ENCODE data around the gene MTA3. TPM values are rescaled to one million over a fixed set of nuclear protein-coding genes. Genes with fewer than 3 reads are reported as not detected.

MTA3 gene
- polyA plus RNA-seq, 1 donor from 2014 or later = 11.2 TPM

DNA sequence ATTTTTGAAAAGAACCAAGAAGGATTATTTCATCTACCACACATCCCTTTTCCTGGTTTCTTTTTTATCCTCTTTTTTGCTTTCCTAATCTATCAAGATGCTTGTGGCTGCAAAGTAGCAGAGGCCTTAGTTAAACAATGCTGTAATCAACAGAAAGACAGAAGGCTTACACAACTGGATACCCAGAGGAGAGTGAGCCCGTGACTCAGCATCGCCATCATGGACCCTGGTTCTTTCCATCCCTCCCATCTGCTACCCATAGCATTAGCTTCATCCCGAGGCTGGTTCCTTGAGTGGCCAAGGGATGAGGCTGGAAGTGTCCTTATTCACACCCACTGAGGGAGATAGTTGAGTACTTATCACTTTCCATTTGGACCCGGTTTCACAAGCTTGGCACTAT, 231.4 kb downstream of the MTA3 start:
- no peaks in the 10 kb centered on the region for H4K20me1 ChIP-seq (ENCODE audit: insufficient read depth)
- TF ChIP-seq EZH2 (IDR thresholded peaks at IDR 0.05; ENCODE audit: borderline replicate concordance, insufficient read depth, low read length, poor library complexity, severe bottlenecking) (no peak), MXI1 (conservative IDR thresholded peaks at IDR 0.05; ENCODE audit: poor library complexity, severe bottlenecking) (no peak), SMC3 (conservative IDR thresholded peaks at IDR 0.05; ENCODE audit: poor library complexity) (no peak), TAF1 (IDR thresholded peaks at IDR 0.05; ENCODE audit: low read depth) (no peak)
- no peak overlapping the region for H3K4me3 ChIP-seq (ENCODE audit: low read length)
- no peak overlapping the region for H2AFZ ChIP-seq (ENCODE audit: low read depth, low read length)
- no peaks in the 10 kb centered on the region for H3K36me3 ChIP-seq (ENCODE audit: insufficient read depth, low read length)
- H3K27ac ChIP-seq (ENCODE audit: low read length) = no peak overlapping the region
- no peaks in the 10 kb centered on the region for H3K79me2 ChIP-seq (replicated peaks; ENCODE audit: insufficient read depth, low read length)
- no peaks in the 10 kb centered on the region for H3K9me3 ChIP-seq (ENCODE audit: low read length)
- H3K9me2 ChIP-seq (ENCODE audit: insufficient read depth, low read length) = no peaks in the 10 kb centered on the region
- no peak overlapping the region for H3K4me2 ChIP-seq (ENCODE audit: low read length)
- H3F3A ChIP-seq (ENCODE audit: insufficient read depth, low read length, poor library complexity, severe bottlenecking) = no peaks in the 10 kb centered on the region
- H3K9ac ChIP-seq (ENCODE audit: low read length) = no peak overlapping the region
- no peaks in the 10 kb centered on the region for H3K27me3 ChIP-seq (ENCODE audit: insufficient read depth, low read depth, low read length)

- no peaks in the 10 kb centered on the region for H4K20me1 ChIP-seq (ENCODE audit: insufficient read depth)
- TF ChIP-seq POLR2AphosphoS5 (IDR thresholded peaks at IDR 0.05) (no peak), TAF1 (IDR thresholded peaks at IDR 0.05; ENCODE audit: low read depth) (no peak), EZH2 (IDR thresholded peaks at IDR 0.05; ENCODE audit: borderline replicate concordance, insufficient read depth, low read length, poor library complexity, severe bottlenecking) (no peak), SMC3 (conservative IDR thresholded peaks at IDR 0.05; ENCODE audit: poor library complexity) (no peak), CTCF (IDR thresholded peaks at IDR 0.05; ENCODE audit: poor library complexity, severe bottlenecking) (no peak), RAD21 (conservative IDR thresholded peaks at IDR 0.05) (no peak), MXI1 (conservative IDR thresholded peaks at IDR 0.05; ENCODE audit: poor library complexity, severe bottlenecking) (no peak), EP300 (conservative IDR thresholded peaks at IDR 0.05; ENCODE audit: poor library complexity, severe bottlenecking) (no peak)
- TF ChIP-seq, protein P1, sequence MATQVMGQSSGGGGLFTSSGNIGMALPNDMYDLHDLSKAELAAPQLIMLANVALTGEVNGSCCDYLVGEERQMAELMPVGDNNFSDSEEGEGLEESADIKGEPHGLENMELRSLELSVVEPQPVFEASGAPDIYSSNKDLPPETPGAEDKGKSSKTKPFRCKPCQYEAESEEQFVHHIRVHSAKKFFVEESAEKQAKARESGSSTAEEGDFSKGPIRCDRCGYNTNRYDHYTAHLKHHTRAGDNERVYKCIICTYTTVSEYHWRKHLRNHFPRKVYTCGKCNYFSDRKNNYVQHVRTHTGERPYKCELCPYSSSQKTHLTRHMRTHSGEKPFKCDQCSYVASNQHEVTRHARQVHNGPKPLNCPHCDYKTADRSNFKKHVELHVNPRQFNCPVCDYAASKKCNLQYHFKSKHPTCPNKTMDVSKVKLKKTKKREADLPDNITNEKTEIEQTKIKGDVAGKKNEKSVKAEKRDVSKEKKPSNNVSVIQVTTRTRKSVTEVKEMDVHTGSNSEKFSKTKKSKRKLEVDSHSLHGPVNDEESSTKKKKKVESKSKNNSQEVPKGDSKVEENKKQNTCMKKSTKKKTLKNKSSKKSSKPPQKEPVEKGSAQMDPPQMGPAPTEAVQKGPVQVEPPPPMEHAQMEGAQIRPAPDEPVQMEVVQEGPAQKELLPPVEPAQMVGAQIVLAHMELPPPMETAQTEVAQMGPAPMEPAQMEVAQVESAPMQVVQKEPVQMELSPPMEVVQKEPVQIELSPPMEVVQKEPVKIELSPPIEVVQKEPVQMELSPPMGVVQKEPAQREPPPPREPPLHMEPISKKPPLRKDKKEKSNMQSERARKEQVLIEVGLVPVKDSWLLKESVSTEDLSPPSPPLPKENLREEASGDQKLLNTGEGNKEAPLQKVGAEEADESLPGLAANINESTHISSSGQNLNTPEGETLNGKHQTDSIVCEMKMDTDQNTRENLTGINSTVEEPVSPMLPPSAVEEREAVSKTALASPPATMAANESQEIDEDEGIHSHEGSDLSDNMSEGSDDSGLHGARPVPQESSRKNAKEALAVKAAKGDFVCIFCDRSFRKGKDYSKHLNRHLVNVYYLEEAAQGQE (IDR thresholded peaks at IDR 0.05; ENCODE audit: borderline replicate concordance) = no peak
- H3K27ac ChIP-seq (ENCODE audit: low read length) = no peak overlapping the region
- no peaks in the 10 kb centered on the region for H3K9me3 ChIP-seq (ENCODE audit: low read length)
- H3K4me2 ChIP-seq (ENCODE audit: low read length) = no peak overlapping the region
- H3K9me2 ChIP-seq (ENCODE audit: insufficient read depth, low read length) = no peaks in the 10 kb centered on the region
- H3K79me2 ChIP-seq (replicated peaks; ENCODE audit: insufficient read depth, low read length) = no peaks in the 10 kb centered on the region
- H3K27me3 ChIP-seq (ENCODE audit: insufficient read depth, low read depth, low read length) = no peaks in the 10 kb centered on the region
- no peaks in the 10 kb centered on the region for H3F3A ChIP-seq (ENCODE audit: insufficient read depth, low read length, poor library complexity, severe bottlenecking)
- no peaks in the 10 kb centered on the region for H3K36me3 ChIP-seq (ENCODE audit: insufficient read depth, low read length)
- no peak overlapping the region for H3K4me3 ChIP-seq (ENCODE audit: low read length)
- H2AFZ ChIP-seq (ENCODE audit: low read depth, low read length) = no peak overlapping the region
- H3K9ac ChIP-seq (ENCODE audit: low read length) = no peak overlapping the region
Observed at GRCh38 chr2:42800461-42800962, 232.1 kb downstream of the MTA3 start.

All from neural cell (in vitro differentiated cells).